Thymus (tissue), 11 donors: Measurements from ENCODE around the gene SULT2B1. TPM values are rescaled to one million over a fixed set of nuclear protein-coding genes. Genes with fewer than 3 reads are reported as not detected.

ENCODE experiments used
- DNase-seq, 9 donors: peaks; one replicate each; pipeline ENCODE4 v3.0.0-alpha.2; 2013; ENCODE audit warnings: low spot score in 9 of 9, low read depth in 6 of 9, missing footprints in 1 of 9
- H3K27ac ChIP-seq, 2 donors: one replicate each; pipeline ENCODE4 v1.5.1; 2013; ENCODE audit warnings: control low read depth in 1 of 2, low read depth in 1 of 2, low read length in 1 of 2, mild to moderate bottlenecking in 1 of 2, moderate library complexity in 1 of 2
- H3K27me3 ChIP-seq, 2 donors: one replicate each; pipeline ENCODE4 v1.5.1; 2013; ENCODE audit warnings: low read length in 1 of 2; ENCODE audit not compliant: control insufficient read depth in 2 of 2, insufficient read depth in 1 of 2
- H3K36me3 ChIP-seq, 2 donors: one replicate each; pipeline ENCODE4 v1.5.1; 2013; ENCODE audit warnings: low read length in 1 of 2, mild to moderate bottlenecking in 1 of 2, moderate library complexity in 1 of 2; ENCODE audit not compliant: control insufficient read depth in 2 of 2, insufficient read depth in 2 of 2
- H3K4me1 ChIP-seq, 2 donors: one replicate each; pipeline ENCODE4 v1.5.1; 2013; ENCODE audit warnings: low read length in 2 of 2; ENCODE audit not compliant: control insufficient read depth in 2 of 2, insufficient read depth in 2 of 2
- H3K4me3 ChIP-seq, 2 donors: one replicate each; pipeline ENCODE4 v1.5.1; 2013; ENCODE audit warnings: low read length in 2 of 2, control low read depth in 1 of 2, mild to moderate bottlenecking in 1 of 2
- H3K9me3 ChIP-seq, 2 donors: one replicate each; pipeline ENCODE4 v1.5.1; 2013; ENCODE audit warnings: low read length in 1 of 2, mild to moderate bottlenecking in 1 of 2; ENCODE audit not compliant: control insufficient read depth in 2 of 2, insufficient read depth in 1 of 2
- WGBS: extraction: QIAGEN DNeasy Blood & Tissue Kit; methylation state at CpG from one replicate; pipeline ENCODE4 v1.1.7; 2013; 5-methylcytosine and 5-hydroxymethylcytosine counted together
- polyA plus RNA-seq: library from polyadenylated mRNA; stranded (reverse); fragments of 200-250 nt; gene quantifications from one replicate; pipeline ENCODE4 v1.2.3, GENCODE V29; 2013
- total RNA-seq: library from RNA; stranded (reverse); fragments of 120-200 nt; gene quantifications from one replicate; pipeline ENCODE4 v1.2.4, GENCODE V29; 2013
- donor health status: healthy.

SULT2B1 gene
- total and polyA plus RNA-seq, 2 donors = 0.09 to 4.3 TPM

GRCh38 chr19:48618278-48618915 lies 66.4 kb downstream of the SULT2B1 start:
- 2% methylated on average over 18 of the region's 18 CpGs for WGBS

GRCh38 chr19:48618916-48619691 lies 67.1 kb downstream of the SULT2B1 start, which contains the start of the genes RPL18 and SPHK2:
Gene RPL18, minus strand, starts transcription at chr19:48619178. Its CDS starts 35 bp downstream, at chr19:48619143.
Gene SPHK2, plus strand, starts transcription at chr19:48619506. Its CDS starts 1,009 bp downstream, at chr19:48620515.
- Histone ChIP-seq H3K9me3 (no peaks in the 10 kb centered on the region), H3K36me3 (peaks cover 37% of the 10 kb centered on the region in 2 donors), H3K4me1 (peaks cover 16 to 41% of the 10 kb centered on the region in 2 donors), H3K27me3 (no peaks in the 10 kb centered on the region), H3K27ac (peak within 1 kb of the TSS; percentile 90 to 92), H3K4me3 (peak within 1 kb of the TSS; percentile 81 to 87)
- peak; percentile 96 to 99 (median 97) for DNase-seq
- WGBS = under 1% methylated on average over 69 of the region's 69 CpGs

More at GRCh38 chr19:48618278-48618915, 66.4 kb downstream of the SULT2B1 start:
- Histone ChIP-seq H3K27ac (peak overlapping the region; percentile 86 to 92), H3K4me1 (peaks cover 14 to 35% of the 10 kb centered on the region in 2 donors), H3K27me3 (no peaks in the 10 kb centered on the region), H3K9me3 (no peaks in the 10 kb centered on the region), H3K4me3 (peak overlapping the region; percentile 81 to 87), H3K36me3 (peaks cover 36 to 37% of the 10 kb centered on the region in 2 donors)
- DNase-seq = no peak

- H3K27ac ChIP-seq = peak overlapping the region; percentile 90 to 92
- H3K4me1 ChIP-seq = peaks cover 21 to 48% of the 10 kb centered on the region in 2 donors
- DNase-seq = no peak
- H3K27me3 ChIP-seq = no peaks in the 10 kb centered on the region
- H3K9me3 ChIP-seq = no peaks in the 10 kb centered on the region
- peak overlapping the region; percentile 81 to 87 for H3K4me3 ChIP-seq
- peaks cover 32 to 36% of the 10 kb centered on the region in 2 donors for H3K36me3 ChIP-seq
- 35% methylated on average over 6 of the region's 6 CpGs for WGBS
These were observed 68.0 kb downstream of the SULT2B1 start for GRCh38 chr19:48619692-48620585.

- 55% methylated on average over 8 of the region's 8 CpGs for WGBS
- Histone ChIP-seq H3K36me3 (peaks cover 19 to 22% of the 10 kb centered on the region in 2 donors), H3K27me3 (no peaks in the 10 kb centered on the region), H3K4me1 (peaks cover 10 to 32% of the 10 kb centered on the region in 2 donors), H3K4me3 (peak overlapping the region; percentile 34 to 60), H3K9me3 (no peaks in the 10 kb centered on the region), H3K27ac (peak overlapping the region; percentile 71 to 85)
- DNase-seq = no peak
These were observed 71.6 kb downstream of the SULT2B1 start for GRCh38 chr19:48623556-48624066.

GRCh38 chr19:48624067-48624594 lies 72.2 kb downstream of the SULT2B1 start:
- peak; percentile 86 to 98 (median 95) for DNase-seq
- no peaks in the 10 kb centered on the region for H3K27me3 ChIP-seq
- peak overlapping the region; percentile 60 for H3K4me3 ChIP-seq
- H3K27ac ChIP-seq = peak overlapping the region; percentile 76 to 85
- no peaks in the 10 kb centered on the region for H3K9me3 ChIP-seq
- peaks cover 10 to 32% of the 10 kb centered on the region in 2 donors for H3K4me1 ChIP-seq
- peaks cover 20 to 27% of the 10 kb centered on the region in 2 donors for H3K36me3 ChIP-seq
- 1% methylated on average over 40 of the region's 40 CpGs for WGBS

GRCh38 chr19:48624791-48625723 lies 73.1 kb downstream of the SULT2B1 start:
- no peak for DNase-seq
- WGBS = 88% methylated on average over 24 of the region's 24 CpGs

GRCh38 chr19:48625891-48626327 lies 73.9 kb downstream of the SULT2B1 start:
- no peak overlapping the region for H3K4me3 ChIP-seq
- DNase-seq = no peak
- H3K27me3 ChIP-seq = no peaks in the 10 kb centered on the region
- H3K36me3 ChIP-seq = peaks cover 34 to 45% of the 10 kb centered on the region in 2 donors
- H3K27ac ChIP-seq = peak overlapping the region in 1 of 2 donors; percentile 5
- H3K9me3 ChIP-seq = peaks cover 0 to 5% of the 10 kb centered on the region in 2 donors
- H3K4me1 ChIP-seq = peaks cover 10 to 39% of the 10 kb centered on the region in 2 donors
- WGBS = 98% methylated on average over 30 of the region's 30 CpGs

More at GRCh38 chr19:48624791-48625723, 73.1 kb downstream of the SULT2B1 start:
- Histone ChIP-seq H3K27me3 (no peaks in the 10 kb centered on the region), H3K9me3 (peaks cover 0 to 4% of the 10 kb centered on the region in 2 donors), H3K27ac (peak overlapping the region in 1 of 2 donors; percentile 19), H3K4me1 (peaks cover 10 to 33% of the 10 kb centered on the region in 2 donors), H3K4me3 (peak overlapping the region; percentile 60), H3K36me3 (peaks cover 28 to 36% of the 10 kb centered on the region in 2 donors)
